Inflammatory macrophage (primary cell): ENCODE results near the gene PXDC1.

Experiments
- DNase-seq, 2 donors: peaks; one replicate each; pipeline ENCODE4 v3.0.0-alpha.2; 2020 to 2022

PXDC1 gene

GRCh38 chr6:3746696-3747095, 4.8 kb downstream of the PXDC1 start:
- no peak for DNase-seq

DNA sequence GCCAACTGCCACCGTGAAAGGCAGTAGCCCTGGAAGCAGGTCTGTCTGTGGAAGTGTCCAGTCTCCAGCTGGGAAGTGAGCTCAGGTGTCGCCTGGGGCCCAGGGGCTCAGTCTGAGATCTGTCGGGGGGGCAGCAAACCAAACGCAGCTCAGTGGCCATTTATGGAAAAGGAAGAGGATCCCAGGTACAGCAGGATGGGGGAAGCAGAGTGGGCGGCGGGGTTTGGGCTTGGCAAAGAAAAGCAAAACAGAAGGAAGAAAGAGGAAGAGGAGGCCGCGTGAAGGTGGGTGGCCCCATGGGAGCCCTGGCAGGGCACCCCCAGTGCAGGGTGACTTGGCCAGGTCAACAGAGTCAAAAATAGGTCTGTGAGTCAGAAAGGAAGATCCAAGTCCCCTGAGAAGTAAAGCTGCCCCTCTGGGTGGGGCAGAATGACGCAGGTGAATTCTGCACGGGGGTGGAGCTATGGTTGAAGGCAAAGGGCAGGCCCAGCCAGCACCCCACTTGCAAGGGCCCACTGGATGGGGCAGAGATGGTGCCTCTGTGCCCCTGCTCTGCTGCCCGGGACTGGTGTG, 5.3 kb downstream of the PXDC1 start:
- DNase-seq: peak in 1 of 2 donors; percentile 25

DNA sequence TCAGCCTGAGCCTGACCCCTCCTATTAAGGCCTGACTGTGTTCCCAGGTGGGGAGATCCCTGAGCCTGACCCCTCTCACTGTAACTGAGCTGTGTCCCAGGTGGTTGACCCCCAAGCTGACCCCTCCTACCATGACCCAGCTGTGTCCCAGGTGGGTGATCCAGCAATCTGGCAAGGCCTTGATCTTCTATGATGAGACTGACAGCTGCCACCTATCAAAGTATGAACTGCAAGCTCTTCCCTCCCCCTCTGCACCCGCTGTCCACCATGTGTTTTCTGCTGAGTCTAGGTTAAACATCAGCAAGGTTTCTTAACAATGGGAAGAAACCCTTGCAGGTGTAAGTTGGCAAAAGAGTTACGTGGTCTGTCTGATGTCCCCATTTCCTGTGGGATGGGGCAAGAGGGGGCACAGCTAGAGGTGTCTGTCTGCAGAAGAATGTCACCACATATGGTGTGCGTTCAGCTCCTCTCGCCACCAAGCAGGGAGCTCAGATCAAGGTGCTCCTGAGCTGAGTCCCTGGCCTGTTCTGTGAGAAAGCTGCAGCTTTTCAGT, 5.9 kb downstream of the PXDC1 start:
- DNase-seq: no peak

GRCh38 chr6:3744901-3745470, 6.5 kb downstream of the PXDC1 start:
- DNase-seq: no peak

GRCh38 chr6:3744211-3744900, 7.2 kb downstream of the PXDC1 start:
- DNase-seq: no peak

- DNase-seq: no peak
Observed at GRCh38 chr6:3743541-3743940, 8.0 kb downstream of the PXDC1 start.

- peak; percentile 83 to 88 for DNase-seq
Observed at GRCh38 chr6:3742426-3743344, 8.8 kb downstream of the PXDC1 start.

DNA sequence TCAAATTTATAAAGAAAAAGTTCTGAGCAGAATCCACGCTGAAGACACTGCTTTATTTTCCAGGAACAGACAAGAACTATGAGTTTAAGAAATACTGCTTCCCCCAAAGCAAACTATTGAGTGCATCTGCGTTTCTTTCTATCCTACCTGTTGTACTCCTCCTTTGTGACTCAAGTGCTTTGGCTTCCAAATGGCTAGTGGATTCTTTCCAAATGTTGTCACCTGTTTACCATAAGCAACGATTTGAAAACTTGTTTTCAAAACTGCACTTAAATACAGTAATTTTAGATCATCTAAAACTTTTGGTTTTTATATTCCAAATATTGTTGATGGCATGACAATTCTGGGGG, 9.5 kb downstream of the PXDC1 start:
- no peak for DNase-seq

DNA sequence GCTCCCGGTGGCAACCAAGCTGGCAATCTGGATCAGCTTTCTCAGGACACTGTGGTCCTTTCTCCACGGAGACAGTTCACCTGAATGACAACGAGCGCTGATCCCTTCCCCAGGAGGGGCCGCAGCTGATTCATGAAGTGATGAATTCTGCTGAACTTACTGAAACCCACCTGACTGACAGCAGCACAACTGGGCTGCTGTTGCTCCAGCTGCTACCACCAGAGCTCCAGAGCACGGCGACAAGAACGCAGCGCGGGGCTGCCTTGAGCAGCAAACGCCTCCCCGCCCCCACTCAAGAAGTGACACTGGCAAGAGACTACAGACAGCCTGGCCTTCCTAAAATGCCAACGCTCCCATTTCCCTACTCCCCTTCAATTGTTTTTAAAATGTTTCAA, 10.0 kb downstream of the PXDC1 start:
- no peak for DNase-seq

- no peak for DNase-seq
Observed at GRCh38 chr6:3740551-3741476, 10.7 kb downstream of the PXDC1 start.

DNA sequence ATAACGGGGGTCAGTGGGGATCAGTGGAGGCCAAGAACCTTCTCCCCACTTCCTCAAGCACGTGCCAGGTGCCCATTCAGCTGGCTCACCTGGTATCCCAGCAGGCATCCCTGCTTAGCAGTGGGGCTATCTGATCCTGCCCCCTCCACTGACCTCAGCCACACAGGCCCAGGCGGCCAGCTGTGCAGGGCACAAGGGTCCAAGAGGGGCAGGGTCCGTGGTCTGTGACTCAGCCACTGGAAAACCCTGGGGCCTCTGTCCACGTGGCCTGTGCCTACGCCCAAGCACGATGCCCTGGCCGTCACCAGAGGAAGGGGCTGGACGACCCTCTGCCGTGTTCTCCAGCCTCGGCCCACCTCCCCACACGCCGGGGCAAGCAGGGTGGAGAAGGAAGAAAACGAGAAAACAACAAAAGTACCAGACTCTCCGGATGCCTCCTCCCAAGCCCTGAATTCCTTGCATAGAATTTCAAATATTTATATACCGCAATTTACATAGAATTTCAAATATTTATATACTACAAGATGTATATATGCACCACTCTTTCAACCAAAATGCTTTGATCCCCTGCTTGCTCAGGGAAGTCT, 12.1 kb downstream of the PXDC1 start:
- DNase-seq: no peak

DNA sequence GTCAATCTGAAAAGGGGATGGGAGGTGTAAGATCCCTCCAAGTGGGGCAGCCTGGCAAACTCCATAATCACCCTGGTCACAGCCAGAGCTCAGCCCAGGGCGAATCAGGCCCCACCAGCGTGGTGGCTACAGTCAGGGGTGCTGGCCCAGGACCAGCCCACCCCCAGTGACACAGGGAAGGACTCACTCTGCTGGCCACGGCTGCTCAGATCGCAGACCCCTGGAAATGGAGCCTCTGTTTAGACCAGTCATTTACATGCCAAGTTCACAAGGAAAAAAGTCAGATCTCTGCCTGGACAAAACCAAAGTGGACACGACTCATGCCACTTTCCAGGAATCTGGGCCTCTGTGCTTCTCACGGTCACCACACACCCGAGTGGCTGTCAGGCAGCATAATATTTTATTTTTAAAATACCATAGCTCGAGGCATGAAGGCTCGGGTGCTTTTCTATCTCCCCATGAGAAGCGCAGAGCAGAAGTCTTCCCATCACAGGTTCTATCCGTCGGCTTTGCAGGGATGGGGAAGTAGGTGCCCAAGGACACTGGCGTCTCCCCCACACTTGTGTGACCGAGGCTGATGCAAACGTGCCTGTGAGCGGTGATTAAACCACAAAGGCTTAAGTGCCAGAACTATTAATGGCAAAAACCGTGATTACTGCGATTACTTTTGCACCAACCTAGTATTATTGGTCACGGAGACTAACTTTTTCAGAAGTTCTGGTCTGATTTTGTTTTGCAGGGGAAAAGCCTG, 13.0 kb downstream of the PXDC1 start:
- no peak for DNase-seq

DNA sequence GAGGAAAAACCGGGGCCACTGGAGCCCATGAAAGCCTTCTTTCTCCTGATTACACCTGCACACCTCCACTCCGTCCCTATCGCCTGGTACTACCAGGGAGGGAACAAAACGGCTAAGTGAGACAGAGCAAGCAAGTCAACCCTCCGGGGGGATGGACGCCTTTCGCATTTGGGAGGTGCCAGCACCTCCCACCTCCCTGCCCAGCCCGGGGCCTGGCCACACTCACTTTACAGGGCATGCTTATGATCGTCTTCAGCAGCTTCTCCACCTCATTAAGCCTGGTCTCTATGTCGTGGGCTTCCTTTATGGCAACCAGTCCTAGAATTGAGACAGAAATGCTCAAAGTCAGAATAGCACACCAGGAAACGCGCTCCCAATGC, 13.7 kb downstream of the PXDC1 start:
- no peak for DNase-seq

- no peak for DNase-seq
Observed at GRCh38 chr6:3737149-3737830, 14.2 kb downstream of the PXDC1 start.

DNA sequence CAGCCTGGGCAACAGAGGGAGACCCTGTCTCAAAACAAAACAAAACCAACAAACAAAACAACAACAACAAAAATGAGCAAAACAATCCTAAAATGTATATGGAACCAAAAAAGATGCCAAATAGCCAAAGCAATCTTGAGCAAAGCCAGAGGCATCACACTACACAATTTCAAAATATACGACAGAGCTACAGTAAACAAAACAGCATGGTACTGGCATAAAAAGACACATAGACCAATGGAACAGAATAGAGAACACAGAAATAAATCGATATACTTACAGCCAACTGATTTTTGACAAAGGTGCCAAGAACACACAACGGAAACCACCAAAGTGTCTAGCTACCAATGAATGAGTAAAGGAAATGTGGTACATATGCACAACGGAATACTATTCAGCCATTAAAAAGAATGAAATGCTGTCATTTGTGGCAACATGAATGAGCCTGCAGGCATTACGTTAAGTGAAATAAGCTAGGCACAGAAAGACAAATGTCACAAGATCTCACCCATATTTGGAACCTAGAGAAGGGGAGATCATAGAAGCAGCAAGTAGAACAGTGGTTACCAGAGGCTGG, 16.4 kb downstream of the PXDC1 start:
- DNase-seq: no peak

DNA sequence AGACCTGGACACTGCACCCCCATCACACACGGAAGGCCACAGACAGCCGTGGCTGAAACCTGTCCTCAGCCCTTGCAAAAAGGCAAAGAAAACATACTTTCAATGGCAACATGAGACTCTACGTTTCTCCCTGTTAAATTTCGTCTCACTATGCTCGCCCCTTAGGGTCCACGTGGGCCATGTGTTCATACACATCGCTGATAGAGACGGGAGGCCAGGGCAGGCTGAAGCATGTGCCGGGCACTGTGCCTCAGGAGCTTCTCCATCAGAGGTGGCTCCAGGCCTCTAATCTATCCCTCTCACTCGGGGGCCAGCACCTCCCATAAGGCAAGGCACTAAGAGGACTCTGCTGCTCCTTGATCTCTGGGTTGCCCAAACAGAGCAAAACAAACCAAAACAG, 17.5 kb downstream of the PXDC1 start:
- DNase-seq: no peak

DNA sequence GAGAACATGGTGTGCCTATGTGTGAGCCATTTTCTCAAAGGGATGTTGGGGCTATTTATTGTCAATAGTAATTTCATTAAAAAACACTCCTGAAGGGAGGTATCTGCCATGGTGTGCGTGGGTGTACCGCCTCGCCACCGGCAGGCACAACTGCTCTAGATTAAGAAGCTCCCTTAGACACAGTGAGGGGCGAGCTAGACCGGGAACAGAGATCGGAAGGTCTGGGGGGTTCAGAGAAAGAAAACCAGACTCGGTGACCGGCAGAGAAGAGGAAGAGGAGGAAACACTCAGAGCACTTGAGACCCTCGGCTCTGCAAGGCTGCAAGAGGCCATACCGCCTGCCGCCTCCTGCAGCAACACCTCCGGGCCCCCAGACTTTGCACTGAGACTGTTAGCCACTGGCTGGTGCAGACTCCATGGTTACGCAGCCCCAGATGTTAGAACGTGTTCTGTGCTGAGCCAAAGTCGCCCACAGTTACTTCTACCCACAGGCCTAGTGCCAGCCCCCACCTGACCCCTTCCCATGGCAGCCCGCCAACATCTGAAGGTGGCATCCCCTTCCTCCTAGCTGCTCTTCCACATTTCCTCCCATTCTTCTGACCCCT, 18.1 kb downstream of the PXDC1 start:
- DNase-seq: no peak

DNA sequence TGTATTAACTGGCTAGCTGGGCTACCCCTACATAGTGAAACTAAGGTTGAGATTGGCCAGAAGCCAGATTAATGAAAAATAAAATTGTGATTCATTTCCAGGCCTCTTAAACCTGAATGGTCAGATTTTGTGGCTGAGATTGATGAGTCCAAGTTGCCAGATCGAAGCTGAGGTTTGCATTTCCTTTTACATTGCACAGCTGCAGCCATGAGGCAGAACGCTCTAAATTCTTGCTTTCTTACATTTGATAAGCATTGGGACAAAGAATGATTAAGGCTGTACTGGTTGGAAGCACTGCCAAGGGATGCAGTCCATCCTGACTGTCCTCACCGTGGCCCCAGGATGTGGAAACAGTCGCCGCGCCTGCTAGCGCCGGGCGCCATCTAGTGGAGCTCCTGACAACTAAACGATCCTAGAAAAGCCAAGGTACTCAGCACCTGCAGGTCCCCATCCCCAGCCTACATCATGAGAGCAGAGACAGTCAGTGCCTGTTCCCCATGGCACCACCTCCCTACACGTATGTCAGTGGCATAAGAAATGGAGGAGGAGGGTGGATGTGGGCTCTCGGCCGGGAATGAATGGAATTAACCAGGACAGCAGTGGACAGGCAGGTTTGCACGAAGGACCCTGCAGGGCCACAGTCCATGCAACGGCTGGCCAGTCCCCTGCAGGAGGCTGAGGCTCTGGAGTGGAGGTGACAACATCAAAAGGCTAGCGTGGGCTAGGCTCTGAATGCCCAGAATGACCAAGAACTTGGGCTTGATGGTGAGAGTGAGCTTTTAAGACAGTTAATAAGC, 19.0 kb downstream of the PXDC1 start:
- peak; percentile 55 to 56 for DNase-seq

GRCh38 chr6:3731700-3732099, 19.8 kb downstream of the PXDC1 start:
- no peak for DNase-seq
